Suprapubic skin (tissue), 3 donors: ENCODE measurements around the gene GPC5.
"Not testable (repeated sequence)": the region's sequence is repeated elsewhere in the genome, so short reads cannot be mapped to it uniquely, and the experiment has no call there.

ENCODE experiments used
- CTCF ChIP-seq, 2 donors: fragments of 200-600 bp in 1 of 2; fragments of 450-650 bp in 1 of 2; sonication (generic) in 1 of 2; IDR thresholded peaks; one replicate each; pipeline ENCODE4 v1.5.1; 2016 to 2019; ENCODE audit warnings: antibody characterized with exemption in 2 of 2, mild to moderate bottlenecking in 1 of 2, moderate library complexity in 1 of 2
- EP300 ChIP-seq: sonication (generic); formaldehyde crosslinking; IDR thresholded peaks from one replicate; pipeline ENCODE4 v1.6.1; 2017; ENCODE audit warnings: antibody characterized with exemption
- POLR2A ChIP-seq, 2 donors: fragments of 450-650 bp; IDR thresholded peaks; one replicate each; pipeline ENCODE4 v1.6.1; 2017; ENCODE audit warnings: antibody characterized with exemption in 2 of 2, mild to moderate bottlenecking in 2 of 2, moderate library complexity in 2 of 2

- not testable (repeated sequence) for TF ChIP-seq POLR2A (IDR thresholded peaks at IDR 0.05); CTCF (IDR thresholded peaks at IDR 0.05); EP300
Measured at GRCh38 chr13:92290718-92291307, 892.4 kb downstream of the GPC5 start.
